Measurements from ENCODE around the gene AP4E1. TPM values are rescaled to one million over a fixed set of nuclear protein-coding genes. Genes with fewer than 3 reads are reported as not detected.
"Not testable (repeated sequence)": the region's sequence is repeated elsewhere in the genome, so short reads cannot be mapped to it uniquely, and the experiment has no call there.

The AP4E1 gene
- total RNA-seq, 2 donors from 2014 or later = 5.4 to 11.9 TPM

DNA sequence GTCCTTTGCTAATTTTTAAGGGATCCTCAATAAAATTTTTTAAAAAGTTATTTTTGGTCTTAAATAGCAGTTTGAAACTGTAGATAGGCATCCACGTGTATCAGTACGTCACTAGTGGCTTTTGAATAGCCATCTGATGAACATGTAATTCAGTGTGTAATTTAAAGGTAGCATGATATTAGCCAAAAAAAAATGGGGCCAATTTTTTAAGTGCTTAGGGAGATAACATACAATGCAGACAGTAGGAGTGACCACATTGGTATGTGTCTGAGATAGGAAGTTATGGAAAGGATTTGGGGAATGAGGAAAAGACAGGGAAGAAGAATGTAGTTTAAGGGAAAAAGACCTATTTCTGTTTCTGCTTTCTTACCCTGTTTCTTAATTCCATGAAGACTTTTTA lies 2.5 kb downstream of the AP4E1 start:
- Histone ChIP-seq H3K9me3 (no peaks in the 10 kb centered on the region), H3K27ac (no peak overlapping the region), H3K36me3 (peaks cover 14% of the 10 kb centered on the region), H3K4me3 (no peak overlapping the region), H3K4me1 (ENCODE audit: control insufficient read depth in 1 of 2, low read depth in 2 of 2) (peaks cover 15 to 17% of the 10 kb centered on the region in 2 donors), H3K27me3 (replicated peaks; ENCODE audit: insufficient read depth) (no peaks in the 10 kb centered on the region)
- ATAC-seq (ENCODE audit: insufficient number of reproducible peaks, low FRiP score, low read depth) = no peak
- TF ChIP-seq, protein P1, sequence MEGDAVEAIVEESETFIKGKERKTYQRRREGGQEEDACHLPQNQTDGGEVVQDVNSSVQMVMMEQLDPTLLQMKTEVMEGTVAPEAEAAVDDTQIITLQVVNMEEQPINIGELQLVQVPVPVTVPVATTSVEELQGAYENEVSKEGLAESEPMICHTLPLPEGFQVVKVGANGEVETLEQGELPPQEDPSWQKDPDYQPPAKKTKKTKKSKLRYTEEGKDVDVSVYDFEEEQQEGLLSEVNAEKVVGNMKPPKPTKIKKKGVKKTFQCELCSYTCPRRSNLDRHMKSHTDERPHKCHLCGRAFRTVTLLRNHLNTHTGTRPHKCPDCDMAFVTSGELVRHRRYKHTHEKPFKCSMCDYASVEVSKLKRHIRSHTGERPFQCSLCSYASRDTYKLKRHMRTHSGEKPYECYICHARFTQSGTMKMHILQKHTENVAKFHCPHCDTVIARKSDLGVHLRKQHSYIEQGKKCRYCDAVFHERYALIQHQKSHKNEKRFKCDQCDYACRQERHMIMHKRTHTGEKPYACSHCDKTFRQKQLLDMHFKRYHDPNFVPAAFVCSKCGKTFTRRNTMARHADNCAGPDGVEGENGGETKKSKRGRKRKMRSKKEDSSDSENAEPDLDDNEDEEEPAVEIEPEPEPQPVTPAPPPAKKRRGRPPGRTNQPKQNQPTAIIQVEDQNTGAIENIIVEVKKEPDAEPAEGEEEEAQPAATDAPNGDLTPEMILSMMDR (IDR thresholded peaks at IDR 0.05) = no peak
- DNase-seq (ENCODE audit: low spot score) = no peak

DNA sequence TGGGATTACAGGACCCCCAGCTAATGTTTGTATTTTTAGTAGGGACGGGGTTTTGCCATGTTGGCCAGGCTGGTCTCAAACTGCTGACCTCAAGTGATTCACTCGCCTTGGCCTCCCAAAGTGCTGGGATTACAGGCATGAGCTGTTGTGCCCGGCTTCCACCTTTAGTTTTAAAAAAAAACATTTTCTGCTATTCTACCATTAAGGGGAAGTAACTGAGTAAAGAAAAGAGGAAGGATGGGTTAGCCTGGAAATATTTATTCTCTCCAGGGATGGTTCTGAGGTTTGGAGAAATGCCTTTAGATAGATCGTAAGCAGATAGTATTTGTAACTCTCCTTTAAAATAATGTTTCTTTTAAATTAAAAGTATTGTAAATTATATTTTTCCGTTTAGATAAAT lies 3.1 kb downstream of the AP4E1 start:
- Histone ChIP-seq H3K4me1 (ENCODE audit: control insufficient read depth in 1 of 2, low read depth in 2 of 2) (peaks cover 15 to 17% of the 10 kb centered on the region in 2 donors), H3K27ac (no peak overlapping the region), H3K36me3 (peaks cover 15% of the 10 kb centered on the region), H3K27me3 (replicated peaks; ENCODE audit: insufficient read depth) (no peaks in the 10 kb centered on the region), H3K9me3 (no peaks in the 10 kb centered on the region), H3K4me3 (no peak overlapping the region)
- DNase-seq (ENCODE audit: low spot score) (no peak), ATAC-seq (ENCODE audit: insufficient number of reproducible peaks, low FRiP score, low read depth) (no peak)
- TF ChIP-seq, protein P1 (IDR thresholded peaks at IDR 0.05) = no peak

DNA sequence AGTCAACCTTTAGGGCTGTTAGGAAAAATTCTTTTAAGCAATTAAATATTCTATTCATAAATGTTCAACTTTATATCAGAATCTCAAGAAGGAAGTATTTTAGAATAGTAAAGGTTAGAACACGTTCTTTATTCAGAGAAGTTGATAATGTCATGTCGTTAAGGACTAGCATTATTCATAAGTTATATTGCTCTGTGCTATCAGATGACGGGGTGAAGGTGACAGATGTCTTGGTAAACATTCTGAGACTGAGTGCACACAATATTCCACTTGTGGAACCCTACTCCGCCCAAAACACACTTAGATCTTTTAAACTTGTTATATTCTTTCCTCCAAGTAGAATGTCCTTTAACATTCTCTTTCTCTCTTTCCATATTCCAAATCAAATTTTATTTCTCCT lies 7.9 kb downstream of the AP4E1 start:
- no peaks in the 10 kb centered on the region for H3K27me3 ChIP-seq (replicated peaks; ENCODE audit: insufficient read depth)
- DNase-seq (ENCODE audit: low spot score) = no peak
- no peaks in the 10 kb centered on the region for H3K9me3 ChIP-seq
- TF ChIP-seq, protein P1 (IDR thresholded peaks at IDR 0.05) = no peak
- no peak overlapping the region for H3K4me3 ChIP-seq
- no peak overlapping the region for H3K27ac ChIP-seq
- H3K36me3 ChIP-seq = peaks cover 17% of the 10 kb centered on the region
- no peaks in the 10 kb centered on the region for H3K4me1 ChIP-seq (ENCODE audit: control insufficient read depth in 1 of 2, low read depth in 2 of 2)
- no peak for ATAC-seq (ENCODE audit: insufficient number of reproducible peaks, low FRiP score, low read depth)

DNA sequence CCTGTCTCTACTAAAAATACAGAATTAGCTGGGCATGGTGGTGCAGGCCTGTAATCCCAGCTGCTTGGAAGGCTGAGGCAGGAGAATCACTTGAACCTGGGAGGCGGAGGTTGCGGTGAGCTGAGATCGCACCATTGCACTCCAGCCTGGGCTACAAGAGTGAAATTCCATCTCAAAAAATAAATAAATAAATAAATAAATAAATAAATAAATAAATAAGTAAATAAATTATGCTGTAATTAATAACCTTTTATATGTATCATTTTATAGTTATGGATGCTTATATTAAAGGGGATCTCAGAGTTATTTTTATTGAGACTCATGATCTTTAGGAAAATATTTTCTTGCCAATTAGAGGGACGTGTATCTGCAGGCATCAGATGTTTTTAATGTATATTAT lies 10.9 kb downstream of the AP4E1 start:
- DNase-seq (ENCODE audit: low spot score); H3K27me3 ChIP-seq (replicated peaks; ENCODE audit: insufficient read depth); ATAC-seq (ENCODE audit: insufficient number of reproducible peaks, low FRiP score, low read depth); H3K4me3 ChIP-seq; H3K27ac ChIP-seq; H3K9me3 ChIP-seq; H3K36me3 ChIP-seq; H3K4me1 ChIP-seq (ENCODE audit: control insufficient read depth in 1 of 2, low read depth in 2 of 2): not testable (repeated sequence)

DNA sequence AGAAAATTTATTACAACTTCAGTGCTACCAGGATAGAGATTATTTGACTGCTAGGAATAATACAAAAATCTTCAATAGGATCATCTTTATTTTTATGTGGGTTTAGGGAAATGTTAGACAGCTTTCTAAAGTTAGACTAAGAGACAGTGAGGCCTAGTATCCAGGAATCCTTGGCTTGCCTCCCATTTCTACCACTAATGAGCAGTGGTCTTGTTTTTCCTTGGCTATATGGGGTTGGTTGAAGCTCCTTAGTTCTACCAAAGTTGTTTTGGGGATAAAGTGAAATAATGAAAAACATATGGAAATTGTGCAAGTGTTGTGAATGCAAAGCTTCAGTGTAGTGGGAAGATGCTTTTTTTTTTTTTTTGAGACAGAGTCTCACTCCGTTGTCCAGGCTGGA lies 16.8 kb downstream of the AP4E1 start:
- H3K4me3 ChIP-seq = no peak overlapping the region
- DNase-seq (ENCODE audit: low spot score) (no peak), ATAC-seq (ENCODE audit: insufficient number of reproducible peaks, low FRiP score, low read depth) (no peak)
- TF ChIP-seq, protein P1 (IDR thresholded peaks at IDR 0.05) = no peak
- no peaks in the 10 kb centered on the region for H3K27me3 ChIP-seq (replicated peaks; ENCODE audit: insufficient read depth)
- H3K4me1 ChIP-seq (ENCODE audit: control insufficient read depth in 1 of 2, low read depth in 2 of 2) = no peaks in the 10 kb centered on the region
- H3K9me3 ChIP-seq = no peaks in the 10 kb centered on the region
- no peak overlapping the region for H3K27ac ChIP-seq
- H3K36me3 ChIP-seq = peaks cover 8% of the 10 kb centered on the region

DNA sequence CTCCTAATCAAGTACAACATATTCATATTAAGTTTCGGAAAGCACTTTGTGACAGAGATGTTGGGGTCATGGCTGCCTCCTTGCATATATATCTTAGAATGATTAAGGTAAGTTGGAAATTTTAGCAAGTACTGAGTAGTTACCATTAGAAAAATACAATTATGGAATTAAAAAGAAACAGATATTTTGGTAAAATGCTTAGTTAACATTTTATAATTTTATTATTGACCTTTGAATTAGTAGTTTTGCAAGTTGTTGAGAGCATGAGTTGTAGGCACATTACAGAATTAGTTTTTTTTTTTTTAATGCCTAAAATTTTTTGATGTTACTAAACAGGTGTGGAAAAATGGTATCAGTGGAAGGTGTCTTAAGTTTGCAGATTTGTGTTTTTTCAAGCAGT lies 20.6 kb downstream of the AP4E1 start:
- no peak overlapping the region for H3K27ac ChIP-seq
- DNase-seq (ENCODE audit: low spot score) (no peak), ATAC-seq (ENCODE audit: insufficient number of reproducible peaks, low FRiP score, low read depth) (no peak)
- H3K36me3 ChIP-seq = peaks cover 8% of the 10 kb centered on the region
- H3K9me3 ChIP-seq = no peaks in the 10 kb centered on the region
- H3K4me1 ChIP-seq (ENCODE audit: control insufficient read depth in 1 of 2, low read depth in 2 of 2) = no peaks in the 10 kb centered on the region
- TF ChIP-seq, protein P1 (IDR thresholded peaks at IDR 0.05) = no peak
- no peak overlapping the region for H3K4me3 ChIP-seq
- no peaks in the 10 kb centered on the region for H3K27me3 ChIP-seq (replicated peaks; ENCODE audit: insufficient read depth)

Measured in thoracic aorta (tissue), 2 donors.